ENCODE results near the gene PRKN.

GRCh38 chr6:162713974-162714780 lies 13.4 kb downstream of the PRKN start:
- no peak for TF ChIP-seq POLR2A (IDR thresholded peaks at IDR 0.05; ENCODE audit: extremely low read depth, insufficient read length)
- TF ChIP-seq, protein P1, sequence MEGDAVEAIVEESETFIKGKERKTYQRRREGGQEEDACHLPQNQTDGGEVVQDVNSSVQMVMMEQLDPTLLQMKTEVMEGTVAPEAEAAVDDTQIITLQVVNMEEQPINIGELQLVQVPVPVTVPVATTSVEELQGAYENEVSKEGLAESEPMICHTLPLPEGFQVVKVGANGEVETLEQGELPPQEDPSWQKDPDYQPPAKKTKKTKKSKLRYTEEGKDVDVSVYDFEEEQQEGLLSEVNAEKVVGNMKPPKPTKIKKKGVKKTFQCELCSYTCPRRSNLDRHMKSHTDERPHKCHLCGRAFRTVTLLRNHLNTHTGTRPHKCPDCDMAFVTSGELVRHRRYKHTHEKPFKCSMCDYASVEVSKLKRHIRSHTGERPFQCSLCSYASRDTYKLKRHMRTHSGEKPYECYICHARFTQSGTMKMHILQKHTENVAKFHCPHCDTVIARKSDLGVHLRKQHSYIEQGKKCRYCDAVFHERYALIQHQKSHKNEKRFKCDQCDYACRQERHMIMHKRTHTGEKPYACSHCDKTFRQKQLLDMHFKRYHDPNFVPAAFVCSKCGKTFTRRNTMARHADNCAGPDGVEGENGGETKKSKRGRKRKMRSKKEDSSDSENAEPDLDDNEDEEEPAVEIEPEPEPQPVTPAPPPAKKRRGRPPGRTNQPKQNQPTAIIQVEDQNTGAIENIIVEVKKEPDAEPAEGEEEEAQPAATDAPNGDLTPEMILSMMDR (IDR thresholded peaks at IDR 0.05; ENCODE audit: low read depth, low read length) = no peak
- TF ChIP-seq, protein P2, sequence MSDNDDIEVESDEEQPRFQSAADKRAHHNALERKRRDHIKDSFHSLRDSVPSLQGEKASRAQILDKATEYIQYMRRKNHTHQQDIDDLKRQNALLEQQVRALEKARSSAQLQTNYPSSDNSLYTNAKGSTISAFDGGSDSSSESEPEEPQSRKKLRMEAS (IDR thresholded peaks at IDR 0.05; ENCODE audit: low read depth, low read length) = no peak
- no peak for TF ChIP-seq MYC (IDR thresholded peaks at IDR 0.05; ENCODE audit: low read depth, low read length)
